Hematopoietic multipotent progenitor cell treated with erythropoietin and hydrocortisone succinate and interleukin-3 and kit ligand, for 4 days (in vitro differentiated cells): Measurements from ENCODE around the gene ACAP2.

Experiments used
- DNase-seq: peaks from one replicate; pipeline ENCODE4 v3.0.0-alpha.2; 2015

The ACAP2 gene

GRCh38 chr3:195282961-195283360 is 159.9 kb downstream of the ACAP2 start:
- DNase-seq, result no peak

- DNase-seq, result no peak
Observed at GRCh38 chr3:195274259-195274966, 168.4 kb downstream of the ACAP2 start.

- peak; percentile 97 for DNase-seq
Observed at GRCh38 chr3:195271410-195272243, 171.2 kb downstream of the ACAP2 start.

DNA sequence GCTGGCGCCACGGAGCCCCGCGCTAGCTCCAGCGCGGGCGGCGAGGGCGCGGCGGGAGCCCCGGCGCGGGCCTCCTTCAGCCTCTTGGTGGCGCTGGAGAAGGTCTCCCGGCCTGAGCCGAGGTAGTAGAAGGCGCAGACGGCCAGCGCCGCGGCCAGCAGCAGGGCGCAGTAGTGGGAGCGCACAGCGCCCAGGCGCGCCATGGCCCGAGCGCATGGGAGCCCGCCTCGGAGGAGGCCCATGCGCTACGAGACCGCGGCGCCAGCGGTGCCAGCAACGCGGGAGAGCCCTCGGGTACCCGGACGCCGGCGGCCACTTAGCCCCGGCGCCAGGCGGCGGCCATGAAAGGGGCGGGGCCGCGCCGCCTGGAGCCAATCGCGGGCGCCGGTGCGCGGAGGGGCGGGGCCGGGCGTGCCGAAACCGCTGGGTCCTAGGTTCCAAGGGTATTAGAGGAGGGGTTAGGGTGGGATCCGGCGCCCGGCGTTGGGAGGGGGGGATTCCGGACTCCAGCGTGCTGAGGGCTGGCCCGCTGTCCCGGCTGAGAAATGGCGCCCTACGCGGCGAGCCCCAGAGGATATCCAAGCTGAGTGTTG is 171.9 kb downstream of the ACAP2 start, which contains the start of gene XXYLT1:
XXYLT1 (minus strand) TSS at position 343 of the 593 bp plus-strand sequence; CDS start at position 242, 101 bp downstream.
- peak; percentile 95 for DNase-seq

GRCh38 chr3:195270079-195270816 is 172.6 kb downstream of the ACAP2 start:
- peak; percentile 84 for DNase-seq

- DNase-seq, result peak; percentile 61
Observed at GRCh38 chr3:195269375-195270078, 173.3 kb downstream of the ACAP2 start.

DNA sequence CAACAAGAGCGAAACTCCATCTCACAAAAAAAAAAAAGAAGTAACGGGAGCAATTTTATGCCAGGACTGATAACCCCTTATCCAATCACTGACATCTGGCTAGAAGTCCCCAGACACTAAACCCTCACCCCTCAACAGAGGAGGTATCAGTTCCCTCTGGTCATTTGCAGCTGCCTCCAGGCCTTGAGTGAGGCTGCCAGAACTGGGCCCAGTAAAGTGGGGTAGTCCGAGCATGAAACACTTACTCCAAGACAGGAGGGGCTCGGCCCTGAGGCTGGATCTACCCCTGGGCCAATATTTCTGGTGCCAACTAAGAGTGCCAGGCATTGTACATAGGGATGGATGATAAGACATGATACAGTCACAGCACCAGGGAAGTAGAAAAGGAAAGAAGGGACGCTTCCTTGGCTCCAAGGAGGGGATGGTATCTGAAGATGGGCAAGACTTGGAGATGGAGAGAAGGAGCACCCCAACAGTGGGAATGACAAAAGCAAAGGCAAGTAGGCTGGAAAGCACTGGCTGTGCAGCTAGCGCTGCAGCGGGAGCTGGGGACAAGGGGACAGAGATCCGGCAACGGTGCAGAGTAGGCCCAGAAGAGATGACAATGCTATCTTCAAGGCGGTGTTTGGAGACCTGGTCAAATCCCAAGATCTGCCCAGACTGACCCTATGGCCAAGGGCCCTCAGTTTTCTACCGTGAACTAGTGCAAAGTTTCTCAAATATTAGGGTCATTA is 174.1 kb downstream of the ACAP2 start:
- peak; percentile 58 for DNase-seq

DNA sequence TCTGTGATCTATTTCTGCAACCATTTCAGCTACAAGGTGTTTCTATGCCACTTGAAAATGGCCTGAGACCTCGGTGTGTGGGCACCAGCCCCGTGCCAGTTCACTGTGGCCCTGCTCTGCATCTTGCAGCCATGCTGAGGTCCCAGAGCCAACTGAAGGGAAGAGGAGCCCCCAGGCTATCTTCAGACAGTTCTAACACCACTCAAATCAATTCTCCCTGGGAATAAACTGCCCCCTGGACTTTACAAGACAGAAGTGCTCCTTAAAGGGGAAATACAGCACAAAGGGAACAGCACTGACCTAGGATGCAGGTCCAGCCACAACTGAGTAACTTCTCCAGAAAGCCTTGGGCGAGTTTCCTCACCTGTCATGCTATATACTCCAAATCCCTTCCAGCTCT is 175.7 kb downstream of the ACAP2 start:
- DNase-seq, result no peak

DNA sequence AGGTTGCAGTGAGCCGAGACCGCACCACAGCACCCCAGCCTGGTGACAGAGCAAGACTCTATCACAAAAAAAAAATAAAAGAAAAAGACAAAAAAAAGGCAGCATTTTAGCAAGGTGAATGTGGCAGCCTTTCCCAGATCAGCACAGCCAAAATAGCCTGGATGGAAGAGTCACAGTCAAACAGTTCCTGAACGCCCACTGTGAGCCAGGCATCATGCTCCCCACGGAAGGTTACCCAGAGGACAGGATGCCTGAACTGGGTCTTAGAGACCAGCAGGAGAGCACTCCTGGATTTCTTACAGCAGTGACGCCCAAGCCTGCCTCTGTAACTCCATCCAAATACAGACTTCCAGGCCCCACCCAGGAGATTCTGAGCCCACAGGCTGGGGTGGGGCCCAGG is 176.4 kb downstream of the ACAP2 start:
- DNase-seq, result no peak

- no peak for DNase-seq
Observed at GRCh38 chr3:195265363-195265976, 177.3 kb downstream of the ACAP2 start.

DNA sequence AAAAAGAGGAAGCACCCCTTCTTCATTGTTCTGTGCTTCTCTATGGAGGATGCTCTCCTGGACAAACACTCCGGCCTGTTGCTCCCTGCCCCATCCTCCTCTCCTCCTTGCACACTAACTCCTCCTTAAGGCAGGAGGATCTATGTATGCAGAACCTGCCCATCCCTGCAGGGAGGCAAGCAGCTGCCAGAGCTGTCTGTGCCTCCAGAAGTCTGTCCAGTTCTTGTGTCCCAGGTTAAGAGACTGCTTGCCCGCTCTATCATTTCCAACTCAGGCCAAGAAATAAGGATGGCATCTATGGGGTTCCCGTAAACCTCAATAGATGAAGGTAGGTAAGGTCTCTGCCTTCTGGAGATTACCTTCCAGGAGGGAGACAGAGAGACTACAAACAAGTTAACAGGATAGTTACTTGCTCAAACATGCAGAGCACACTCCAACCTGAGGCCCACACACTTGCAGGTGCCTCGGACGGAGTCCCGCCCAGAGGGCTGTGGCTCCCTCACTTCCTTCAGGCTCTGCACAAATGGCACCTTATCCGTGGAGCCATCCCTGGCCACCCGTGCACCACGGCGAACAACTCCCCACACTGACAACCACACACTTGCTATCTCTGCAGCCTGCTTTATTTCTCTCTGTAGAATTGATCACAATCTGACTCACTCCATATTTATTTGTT is 178.8 kb downstream of the ACAP2 start:
- DNase-seq, result peak; percentile 84

DNA sequence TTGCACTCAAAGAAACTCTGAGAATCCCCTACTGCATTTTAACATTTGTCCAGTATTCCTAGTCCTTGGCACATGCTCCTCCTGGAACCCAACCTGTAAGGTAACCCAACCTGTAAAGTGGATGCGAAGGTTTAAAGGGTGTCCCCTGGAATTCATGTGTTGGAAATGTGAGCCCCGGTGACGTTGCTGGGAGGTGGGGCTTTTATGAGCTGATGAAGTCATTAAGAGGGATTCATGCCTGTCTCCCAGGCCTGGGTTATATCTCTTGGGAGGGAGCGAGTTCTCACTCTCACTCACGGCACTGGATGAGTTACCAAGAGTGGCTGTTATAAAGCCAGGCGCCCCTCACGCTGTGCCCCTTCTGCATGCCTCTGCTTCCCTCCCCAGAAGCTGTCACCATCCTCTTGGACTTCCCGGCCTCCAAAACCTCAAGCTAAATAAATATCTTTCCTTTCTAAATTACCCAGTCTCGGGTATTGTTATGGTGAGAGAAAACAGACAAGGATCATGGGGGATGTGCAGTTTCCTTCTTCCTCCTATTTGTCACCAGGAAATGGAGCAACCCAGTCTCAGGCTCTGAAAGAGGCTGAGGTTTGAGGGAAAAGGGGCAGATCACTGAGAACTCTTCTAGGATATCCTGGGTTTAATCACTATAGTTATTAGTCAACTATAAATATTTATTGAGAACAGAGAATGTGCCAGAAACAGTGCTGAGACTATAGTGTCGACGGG is 179.5 kb downstream of the ACAP2 start:
- no peak for DNase-seq

DNA sequence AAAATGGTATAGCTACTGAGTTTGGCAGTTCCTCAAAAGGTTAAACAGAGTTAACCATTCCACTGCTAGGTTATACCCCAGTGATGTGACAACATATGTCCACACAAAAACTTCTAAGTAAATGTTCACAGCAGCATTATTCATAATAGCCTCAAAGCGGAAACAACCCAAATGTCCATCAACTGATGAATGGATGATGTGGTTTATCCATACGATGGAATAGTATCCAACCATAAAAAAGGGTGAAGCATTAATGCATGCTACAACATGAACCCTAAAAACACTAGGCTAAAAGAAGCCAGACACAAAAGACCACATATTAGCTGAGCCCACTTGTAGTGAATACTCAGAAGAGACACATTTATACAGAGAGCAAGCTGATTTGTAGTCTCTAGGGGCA is 180.9 kb downstream of the ACAP2 start:
- no peak for DNase-seq

- peak; percentile 81 for DNase-seq
Observed at GRCh38 chr3:195260280-195260905, 182.4 kb downstream of the ACAP2 start.

DNA sequence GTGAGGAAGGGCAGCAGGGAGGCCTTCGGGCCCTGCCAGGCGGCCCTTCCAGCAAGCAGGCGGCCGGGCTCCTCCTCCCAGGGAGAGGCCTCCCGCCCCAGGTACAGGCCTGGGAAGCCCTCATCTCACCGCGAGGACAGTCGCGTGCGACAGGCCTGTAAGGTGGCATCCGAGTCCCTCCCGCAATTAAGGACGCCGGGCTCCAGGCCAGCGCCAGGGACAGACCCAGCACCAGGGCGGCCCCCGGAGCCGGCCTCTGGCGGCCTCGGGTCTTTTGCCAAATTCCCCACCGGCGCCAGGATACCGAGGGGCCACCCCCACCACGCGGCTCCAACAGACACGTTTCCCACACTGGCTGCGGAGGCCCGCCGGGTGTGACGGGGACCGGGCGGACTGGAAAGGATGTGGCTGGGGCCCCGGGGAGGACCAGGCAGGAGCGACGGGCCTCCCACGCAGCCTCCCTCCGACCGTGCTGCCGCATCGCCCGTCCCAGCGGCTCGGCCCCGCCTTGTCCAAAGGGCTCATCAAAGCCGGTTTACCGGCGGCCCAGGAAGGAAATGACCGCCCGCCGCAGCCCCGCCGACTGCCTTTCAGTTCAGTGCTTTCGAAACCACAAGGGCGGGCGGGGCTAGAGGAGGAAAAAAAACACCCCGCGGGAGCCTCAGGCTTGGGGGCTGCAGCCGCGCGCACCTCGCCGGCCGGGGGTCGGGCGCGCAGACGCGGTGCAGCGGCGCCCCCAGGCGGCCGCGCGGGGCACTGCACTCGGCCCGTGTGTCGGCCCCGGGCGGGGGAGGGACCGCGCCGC is 183.1 kb downstream of the ACAP2 start:
- peak; percentile 98 for DNase-seq

- no peak for DNase-seq
Observed at GRCh38 chr3:195259154-195259474, 183.7 kb downstream of the ACAP2 start.

DNA sequence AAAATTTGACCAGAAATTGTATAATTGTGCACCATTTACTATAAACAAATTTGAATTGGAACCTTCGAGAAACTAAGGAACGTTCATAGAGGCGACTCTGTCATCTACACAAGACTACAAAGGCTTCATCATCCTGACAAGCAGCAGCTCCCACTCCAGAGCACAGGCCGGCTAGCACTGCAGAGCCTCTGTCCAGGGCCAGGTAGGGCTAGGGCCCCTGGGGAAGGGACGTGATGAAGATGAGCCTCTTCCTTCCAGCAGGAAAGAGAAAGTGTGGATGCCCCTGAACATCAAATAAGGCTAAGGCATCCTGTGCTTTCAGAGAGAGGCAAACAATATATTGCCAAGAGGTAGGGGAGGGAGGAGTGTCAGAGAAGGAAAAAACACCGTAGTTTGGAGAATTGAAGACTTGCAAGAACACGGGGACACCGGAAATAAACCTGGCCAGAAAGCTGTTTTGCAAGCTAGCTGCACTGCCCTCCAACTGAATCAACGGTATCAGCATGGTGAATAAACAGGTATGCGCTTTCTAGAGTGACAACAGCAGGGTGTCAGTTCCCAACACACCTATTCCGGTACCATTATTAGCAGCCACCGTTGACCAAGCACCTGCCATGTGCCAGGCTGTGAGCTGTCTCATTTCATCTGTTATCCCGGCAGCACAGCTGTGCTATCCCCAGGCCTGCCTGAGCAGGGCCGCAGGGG is 184.2 kb downstream of the ACAP2 start:
- DNase-seq, result no peak
